Measurements from ENCODE around the gene DNAJB13.

Gene DNAJB13

GRCh38 chr11:73988227-73988626 lies 37.4 kb downstream of the DNAJB13 start:
- no peak overlapping the region for H2AFZ ChIP-seq (ENCODE audit: low read length)

GRCh38 chr11:73989156-73989555 lies 38.3 kb downstream of the DNAJB13 start:
- Histone ChIP-seq H3K4me1 (ENCODE audit: insufficient read depth, low read length, severe bottlenecking) (peaks cover 78% of the 10 kb centered on the region), H3K4me2 (ENCODE audit: low read length) (no peak overlapping the region), H3K27me3 (ENCODE audit: insufficient read depth, low read length) (no peaks in the 10 kb centered on the region), H3F3A (ENCODE audit: insufficient read depth, low read length) (peaks cover 9% of the 10 kb centered on the region), H3K9me3 (ENCODE audit: low read length) (no peaks in the 10 kb centered on the region), H4K20me1 (ENCODE audit: insufficient read depth, low read length) (no peaks in the 10 kb centered on the region), H3K27ac (ENCODE audit: low read depth, low read length, poor library complexity, severe bottlenecking) (peak overlapping the region; percentile 98), H3K36me3 (ENCODE audit: insufficient read depth, low read length) (no peaks in the 10 kb centered on the region), H3K9ac (ENCODE audit: low read length) (no peak overlapping the region), H3K79me2 (ENCODE audit: insufficient read depth, low read length) (no peaks in the 10 kb centered on the region), H3K9me2 (ENCODE audit: low read depth, low read length) (no peaks in the 10 kb centered on the region), H3K4me3 (ENCODE audit: low read depth, low read length, poor library complexity, severe bottlenecking) (no peak overlapping the region), H2AFZ (ENCODE audit: low read length) (no peak overlapping the region)
- TF ChIP-seq CTCF (IDR thresholded peaks at IDR 0.05; ENCODE audit: low read length) (no peak), EZH2 (IDR thresholded peaks at IDR 0.05; ENCODE audit: borderline replicate concordance, low read length) (no peak)

More at GRCh38 chr11:73988227-73988626, 37.4 kb downstream of the DNAJB13 start:
- Histone ChIP-seq H4K20me1 (ENCODE audit: insufficient read depth, low read length) (no peaks in the 10 kb centered on the region), H3K4me1 (ENCODE audit: insufficient read depth, low read length, severe bottlenecking) (peaks cover 78% of the 10 kb centered on the region), H3K27me3 (ENCODE audit: insufficient read depth, low read length) (no peaks in the 10 kb centered on the region), H3K79me2 (ENCODE audit: insufficient read depth, low read length) (no peaks in the 10 kb centered on the region), H3K27ac (ENCODE audit: low read depth, low read length, poor library complexity, severe bottlenecking) (peak overlapping the region; percentile 39), H3K9me2 (ENCODE audit: low read depth, low read length) (no peaks in the 10 kb centered on the region), H3K36me3 (ENCODE audit: insufficient read depth, low read length) (no peaks in the 10 kb centered on the region), H3K4me3 (ENCODE audit: low read depth, low read length, poor library complexity, severe bottlenecking) (no peak overlapping the region), H3F3A (ENCODE audit: insufficient read depth, low read length) (peaks cover 8% of the 10 kb centered on the region; the same call in 1 of the 2 replicates), H3K4me2 (ENCODE audit: low read length) (no peak overlapping the region), H3K9me3 (ENCODE audit: low read length) (no peaks in the 10 kb centered on the region), H3K9ac (ENCODE audit: low read length) (no peak overlapping the region)
- TF ChIP-seq CTCF (IDR thresholded peaks at IDR 0.05; ENCODE audit: low read length) (no peak), EZH2 (IDR thresholded peaks at IDR 0.05; ENCODE audit: borderline replicate concordance, low read length) (no peak)

GRCh38 chr11:73990730-73991129 lies 39.9 kb downstream of the DNAJB13 start:
- no peaks in the 10 kb centered on the region for H3K9me3 ChIP-seq (ENCODE audit: low read length)
- H3K36me3 ChIP-seq (ENCODE audit: insufficient read depth, low read length), result no peaks in the 10 kb centered on the region
- H3K79me2 ChIP-seq (ENCODE audit: insufficient read depth, low read length), result no peaks in the 10 kb centered on the region
- peak overlapping the region; percentile 54; the same call in 1 of the 2 replicates for H3K9ac ChIP-seq (ENCODE audit: low read length)
- H3F3A ChIP-seq (ENCODE audit: insufficient read depth, low read length), result peaks cover 20% of the 10 kb centered on the region
- no peak overlapping the region for H2AFZ ChIP-seq (ENCODE audit: low read length)
- no peak for TF ChIP-seq CTCF (IDR thresholded peaks at IDR 0.05; ENCODE audit: low read length)
- no peak for TF ChIP-seq EZH2 (IDR thresholded peaks at IDR 0.05; ENCODE audit: borderline replicate concordance, low read length)
- H3K27ac ChIP-seq (ENCODE audit: low read depth, low read length, poor library complexity, severe bottlenecking), result peak overlapping the region; percentile 98
- peak overlapping the region; percentile 63 for H3K4me2 ChIP-seq (ENCODE audit: low read length)
- H3K27me3 ChIP-seq (ENCODE audit: insufficient read depth, low read length), result no peaks in the 10 kb centered on the region
- H3K4me1 ChIP-seq (ENCODE audit: insufficient read depth, low read length, severe bottlenecking), result peaks cover 79% of the 10 kb centered on the region
- H4K20me1 ChIP-seq (ENCODE audit: insufficient read depth, low read length), result no peaks in the 10 kb centered on the region
- peak overlapping the region; percentile 30 for H3K4me3 ChIP-seq (ENCODE audit: low read depth, low read length, poor library complexity, severe bottlenecking)
- H3K9me2 ChIP-seq (ENCODE audit: low read depth, low read length), result no peaks in the 10 kb centered on the region
